Occipital lobe (tissue), 2 donors: ENCODE results near the gene IGFBP4. TPM values are rescaled to one million over a fixed set of nuclear protein-coding genes. Genes with fewer than 3 reads are reported as not detected.

Experiments
- DNase-seq: peaks from one replicate; lab custom pipeline; 2025; lab: John Stamatoyannopoulos, UW
- total RNA-seq: library from RNA; depleted of rRNA; stranded (reverse); fragments of >200 nt; gene quantifications from one replicate; pipeline ENCODE4 v1.2.3, GENCODE V29; 2014

IGFBP4 gene
- total RNA-seq, 1 donor from 2014 or later = 15.4 TPM

DNA sequence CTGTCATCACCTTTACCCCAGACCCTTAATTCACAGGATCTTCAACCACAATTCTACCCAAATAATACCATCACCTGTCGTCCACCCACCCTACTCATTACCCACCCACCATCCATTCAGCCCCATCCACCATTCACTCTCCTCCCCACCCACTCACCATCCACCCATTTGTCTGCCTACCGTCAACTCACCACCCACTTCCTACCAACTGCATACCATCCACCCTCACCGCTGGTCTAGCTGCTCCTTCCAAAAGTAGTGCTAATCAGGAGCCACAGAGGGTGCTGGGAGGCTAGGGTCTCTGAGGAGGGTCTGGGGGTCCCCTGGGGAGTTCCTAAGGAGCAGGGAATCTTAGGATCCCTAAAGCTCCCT lies 12.0 kb upstream of the IGFBP4 start:
- no peak for DNase-seq

DNA sequence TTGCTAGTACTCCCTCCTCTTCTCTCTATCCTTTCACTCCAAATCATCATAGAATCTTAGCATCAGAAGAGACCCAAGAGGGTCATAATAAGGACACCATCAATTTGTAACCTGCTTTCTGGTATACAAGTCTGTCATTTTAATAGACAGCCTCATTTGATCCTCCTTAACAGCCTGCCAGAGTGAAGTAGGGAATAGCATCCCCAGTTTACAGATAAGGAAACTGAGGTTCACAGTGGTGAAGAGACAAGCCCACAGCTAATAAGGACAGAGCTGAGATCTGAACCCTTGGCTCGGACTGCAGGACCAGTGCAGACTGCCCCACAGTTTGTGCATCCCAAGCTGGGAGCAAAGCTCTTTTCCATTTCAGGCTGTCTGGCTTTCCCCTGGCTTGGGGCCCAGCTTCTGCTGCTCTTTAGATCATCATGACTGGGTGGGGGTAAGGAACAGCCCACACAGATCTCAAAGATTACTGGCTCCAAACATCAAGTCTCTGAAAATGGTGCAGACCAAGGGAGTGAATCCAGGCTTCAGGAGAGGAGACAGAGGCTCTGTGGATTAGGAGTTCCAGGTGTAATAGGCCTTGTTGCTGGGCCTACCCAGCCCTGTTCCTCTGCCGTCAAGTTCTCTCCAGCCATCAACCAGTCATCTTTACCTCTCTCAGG lies 10.3 kb upstream of the IGFBP4 start:
- no peak for DNase-seq

GRCh38 chr17:40433551-40434415 lies 9.5 kb upstream of the IGFBP4 start:
- DNase-seq = no peak

DNA sequence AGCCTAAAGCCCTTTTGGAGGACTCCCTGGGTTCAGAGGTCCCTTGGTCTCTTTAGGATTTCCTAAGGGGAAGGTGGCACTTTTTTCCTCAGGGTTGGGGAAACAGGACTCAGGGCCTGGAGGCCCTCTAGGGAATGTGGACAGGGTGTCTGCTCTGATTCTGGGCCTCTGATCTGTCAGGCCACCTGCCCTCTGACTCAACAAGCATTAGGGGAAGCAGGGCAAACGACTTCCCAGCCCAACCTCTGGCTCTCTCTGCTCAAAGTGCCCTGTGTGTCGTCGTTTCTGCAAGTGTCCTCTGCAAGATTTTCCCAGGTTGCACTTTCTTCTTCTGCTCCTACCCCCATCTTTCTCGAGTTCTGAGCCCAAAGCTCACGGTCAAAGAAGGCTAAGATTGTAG lies 6.6 kb upstream of the IGFBP4 start:
- DNase-seq = no peak

- DNase-seq = no peak
Observed at GRCh38 chr17:40437095-40437732, 6.0 kb upstream of the IGFBP4 start.

- no peak for DNase-seq
Observed at GRCh38 chr17:40440166-40440565, 3.1 kb upstream of the IGFBP4 start.

DNA sequence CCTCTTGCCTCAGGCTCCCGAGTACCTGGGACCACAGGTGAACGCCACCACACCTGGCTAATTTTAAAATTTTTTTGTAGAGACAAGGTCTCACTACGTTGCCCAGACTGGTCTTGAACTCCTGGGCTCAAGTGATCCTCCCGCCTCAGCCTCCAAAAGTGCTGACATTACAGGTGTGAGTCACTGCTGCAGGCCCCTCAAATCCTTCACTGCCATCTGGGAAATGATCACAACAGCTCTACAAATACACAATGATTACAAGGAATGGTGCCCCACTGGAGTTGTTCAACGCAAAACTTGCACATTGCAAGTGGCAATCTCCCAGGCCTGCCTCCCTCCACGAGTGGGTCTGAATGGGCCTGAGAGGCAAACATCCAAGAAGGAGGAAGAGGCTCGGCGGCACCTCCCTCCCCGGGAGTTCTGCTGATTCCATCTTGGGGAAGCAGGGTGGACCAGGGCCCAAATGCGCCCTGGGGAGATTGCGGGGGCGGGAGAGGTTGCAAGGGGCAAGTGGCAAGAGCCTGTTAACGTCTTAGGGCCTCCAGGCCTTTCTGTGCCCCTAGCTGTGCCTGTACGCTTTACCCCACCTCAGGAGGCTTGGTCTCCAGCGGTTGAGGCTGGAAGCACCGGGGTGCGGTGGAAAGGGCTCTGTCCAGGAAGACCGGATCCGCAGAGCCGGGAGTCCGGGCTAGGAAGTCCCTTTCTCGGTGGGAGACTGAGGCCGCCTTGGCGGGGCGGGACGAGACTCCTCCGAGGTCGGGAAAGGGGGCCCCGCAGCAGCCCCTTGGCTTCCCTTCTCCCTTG lies 656 bp upstream of the IGFBP4 start:
- peak; percentile 43 for DNase-seq

GRCh38 chr17:40443988-40444899 lies 994 bp downstream of the IGFBP4 start:
- DNase-seq = no peak

- no peak for DNase-seq
Observed at GRCh38 chr17:40445751-40446468, 2.7 kb downstream of the IGFBP4 start.

DNA sequence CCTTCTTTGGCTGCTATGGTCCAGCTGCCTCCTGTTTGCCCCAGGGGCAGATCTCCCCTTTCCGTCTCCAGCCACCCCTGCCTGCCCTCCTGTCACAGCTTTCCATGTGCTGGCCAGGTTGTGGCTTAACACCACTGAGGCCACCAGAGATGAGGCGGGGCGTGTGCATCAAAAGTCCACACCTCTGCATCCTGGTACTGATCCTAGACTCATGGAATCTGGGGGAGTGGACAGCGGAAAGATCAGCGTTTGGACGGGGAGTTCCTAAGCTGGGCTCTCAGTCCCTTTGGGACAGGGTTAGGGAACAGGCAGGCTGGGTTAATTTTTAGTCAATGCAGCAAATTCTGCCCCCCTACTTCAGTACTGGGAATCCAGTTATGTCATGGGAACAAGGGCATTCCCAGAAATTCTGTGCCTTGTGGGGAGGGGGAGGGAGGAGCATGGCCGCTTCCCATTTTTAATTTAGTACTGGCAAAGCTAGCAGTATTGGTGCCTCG lies 3.9 kb downstream of the IGFBP4 start:
- DNase-seq = no peak

GRCh38 chr17:40447806-40448205 lies 4.6 kb downstream of the IGFBP4 start:
- DNase-seq = no peak

DNA sequence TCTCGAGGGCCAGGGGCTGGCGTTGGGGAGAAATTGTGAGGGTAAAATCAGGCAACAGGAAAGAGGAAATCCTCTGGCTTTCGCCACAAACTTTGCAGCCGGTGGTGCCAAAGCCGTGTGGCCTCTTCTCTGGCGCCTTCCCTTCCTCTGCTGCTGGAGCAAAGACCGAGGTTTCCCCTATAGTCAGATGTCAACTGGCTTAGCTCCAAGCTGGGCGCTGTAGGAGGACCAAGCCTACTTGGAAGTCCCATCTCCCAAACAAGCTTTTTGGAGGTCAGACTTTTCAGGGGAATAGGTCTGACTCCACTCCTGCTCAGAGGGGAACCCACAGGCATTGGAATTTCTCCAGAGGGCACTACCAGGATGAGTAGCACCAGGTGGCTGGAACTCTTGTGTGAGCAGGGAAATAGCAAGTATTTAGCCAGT lies 5.0 kb downstream of the IGFBP4 start:
- no peak for DNase-seq

GRCh38 chr17:40448639-40449261 lies 5.5 kb downstream of the IGFBP4 start:
- DNase-seq = no peak

DNA sequence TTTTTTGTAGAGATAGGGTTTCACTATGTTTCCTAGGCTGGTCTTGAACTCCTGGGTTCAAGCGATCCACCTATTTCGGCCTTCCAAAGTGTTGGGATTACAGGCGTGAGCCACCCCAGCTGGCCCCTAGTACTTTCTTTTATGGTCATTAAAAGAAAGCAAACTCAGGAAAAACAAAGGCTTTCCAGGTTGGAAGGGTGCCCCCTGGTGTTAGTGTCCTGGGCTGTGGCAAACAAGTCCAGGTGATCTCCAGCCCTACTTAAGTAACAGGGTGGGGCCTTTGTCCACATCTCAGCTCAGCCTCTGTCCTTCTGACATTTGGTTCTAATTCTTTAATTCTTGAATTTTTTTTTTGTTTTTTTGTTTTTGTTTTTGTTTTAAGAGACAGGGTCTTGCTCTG lies 6.9 kb downstream of the IGFBP4 start:
- no peak for DNase-seq

- DNase-seq = no peak
Observed at GRCh38 chr17:40451420-40451819, 8.2 kb downstream of the IGFBP4 start.

DNA sequence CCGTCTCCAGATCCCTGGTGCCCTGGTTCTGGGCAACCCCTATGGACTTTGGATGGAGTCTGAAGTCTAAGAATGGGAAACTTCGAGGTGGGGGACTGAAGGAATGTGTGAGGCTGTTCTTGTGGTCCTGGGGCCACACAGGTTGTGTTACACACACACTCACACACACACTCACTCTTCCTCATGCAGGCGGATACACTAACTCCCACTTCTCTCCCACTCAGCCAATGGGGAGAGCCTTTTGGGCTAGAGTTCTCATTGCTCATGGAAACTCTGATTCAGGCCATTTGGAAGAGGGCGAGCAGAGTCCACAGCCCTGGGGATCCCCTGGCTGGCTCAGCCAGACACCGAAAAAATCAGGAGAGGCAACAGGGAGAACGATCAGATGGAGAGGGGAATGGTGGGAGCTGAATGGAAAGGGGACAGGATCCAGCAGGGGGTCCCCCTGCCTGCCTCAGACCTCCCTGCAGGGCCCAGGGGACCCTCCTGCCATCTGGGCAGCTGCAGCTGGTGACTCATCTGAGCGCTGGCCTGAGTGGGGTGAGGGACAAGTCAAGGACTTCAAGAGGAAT lies 9.1 kb downstream of the IGFBP4 start:
- no peak for DNase-seq

DNA sequence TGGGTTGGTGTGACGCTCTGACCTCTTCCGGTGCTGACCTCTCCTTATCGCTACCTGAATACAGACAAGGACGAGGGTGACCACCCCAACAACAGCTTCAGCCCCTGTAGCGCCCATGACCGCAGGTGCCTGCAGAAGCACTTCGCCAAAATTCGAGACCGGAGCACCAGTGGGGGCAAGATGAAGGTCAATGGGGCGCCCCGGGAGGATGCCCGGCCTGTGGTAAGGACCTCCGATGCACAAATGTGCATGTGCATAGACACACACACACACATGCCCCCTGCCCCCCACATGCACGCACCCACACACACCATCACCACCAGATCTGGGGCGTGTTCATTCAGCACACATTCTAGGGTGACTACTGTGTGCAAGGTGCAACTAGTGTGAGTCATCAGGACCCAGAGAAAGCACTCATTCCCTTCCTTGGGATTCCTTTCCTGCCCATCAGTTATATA lies 9.7 kb downstream of the IGFBP4 start:
- no peak for DNase-seq

DNA sequence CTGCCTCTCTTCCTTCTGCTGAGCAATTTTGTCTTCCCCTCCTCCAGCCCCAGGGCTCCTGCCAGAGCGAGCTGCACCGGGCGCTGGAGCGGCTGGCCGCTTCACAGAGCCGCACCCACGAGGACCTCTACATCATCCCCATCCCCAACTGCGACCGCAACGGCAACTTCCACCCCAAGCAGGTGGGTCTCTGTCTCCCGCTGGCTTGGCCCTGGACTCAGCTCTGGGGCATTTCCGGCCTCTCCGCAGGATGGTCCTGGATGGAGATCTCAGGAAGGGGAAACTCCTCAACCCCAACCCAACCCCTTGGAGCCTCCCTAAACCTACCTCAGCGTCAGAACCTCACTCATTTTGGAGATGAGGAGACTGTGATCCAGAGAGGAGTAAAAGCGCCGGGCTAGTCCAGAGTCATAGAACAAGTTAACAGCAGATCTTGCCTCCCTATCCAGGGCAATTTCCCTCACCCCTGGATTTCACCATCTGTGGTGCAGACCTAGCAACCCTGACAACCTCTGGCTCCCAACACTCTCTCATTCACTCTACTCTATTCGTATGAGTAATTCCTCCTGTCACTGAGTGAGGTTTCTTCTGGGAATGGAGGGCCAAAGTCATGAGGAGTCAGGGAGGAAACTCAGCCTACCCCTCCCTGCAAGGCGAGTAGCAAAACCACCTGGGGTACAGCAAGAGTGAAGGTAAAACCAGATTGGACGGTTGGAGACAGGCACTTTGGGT lies 10.8 kb downstream of the IGFBP4 start:
- DNase-seq = no peak
